Lower leg skin (tissue), 3 donors: ENCODE data around the gene NBAS.

Source experiments
- CTCF ChIP-seq, 3 donors: fragments of 450-650 bp; IDR thresholded peaks; one replicate each; pipeline ENCODE4 v1.5.1; 2016; ENCODE audit warnings: antibody characterized with exemption in 3 of 3, mild to moderate bottlenecking in 3 of 3, moderate library complexity in 2 of 3
- POLR2A ChIP-seq, 2 donors: fragments of 450-650 bp; IDR thresholded peaks; one replicate each; pipeline ENCODE4 v1.6.1; 2016 to 2017; ENCODE audit warnings: antibody characterized with exemption in 2 of 2, mild to moderate bottlenecking in 1 of 2, moderate library complexity in 1 of 2

GRCh38 chr2:15212249-15212648, 348.9 kb downstream of the NBAS start:
- TF ChIP-seq CTCF (IDR thresholded peaks at IDR 0.05), result no peak
- TF ChIP-seq POLR2A (IDR thresholded peaks at IDR 0.05), result no peak
